Stimulated activated naive CD8-positive, alpha-beta T cell treated with anti-CD3 and anti-CD28 coated beads, Interleukin-15, Interleukin-2, amounts not matched to agents 100 U/mL and 50 U/mL, for 24 hours (primary cell): ENCODE data around the gene HLA-DOA.
A peak's percentile ranks its signal among the peaks of the same experiment; 100 is the strongest.

ENCODE experiments used
- ATAC-seq: fragments of 150-1000 bp; cut with Tn5 transposase; one replicate; pipeline ENCODE4 v1.10.0; 2021
- DNase-seq: peaks from one replicate; pipeline ENCODE4 v3.0.0; 2021

The HLA-DOA gene

DNA sequence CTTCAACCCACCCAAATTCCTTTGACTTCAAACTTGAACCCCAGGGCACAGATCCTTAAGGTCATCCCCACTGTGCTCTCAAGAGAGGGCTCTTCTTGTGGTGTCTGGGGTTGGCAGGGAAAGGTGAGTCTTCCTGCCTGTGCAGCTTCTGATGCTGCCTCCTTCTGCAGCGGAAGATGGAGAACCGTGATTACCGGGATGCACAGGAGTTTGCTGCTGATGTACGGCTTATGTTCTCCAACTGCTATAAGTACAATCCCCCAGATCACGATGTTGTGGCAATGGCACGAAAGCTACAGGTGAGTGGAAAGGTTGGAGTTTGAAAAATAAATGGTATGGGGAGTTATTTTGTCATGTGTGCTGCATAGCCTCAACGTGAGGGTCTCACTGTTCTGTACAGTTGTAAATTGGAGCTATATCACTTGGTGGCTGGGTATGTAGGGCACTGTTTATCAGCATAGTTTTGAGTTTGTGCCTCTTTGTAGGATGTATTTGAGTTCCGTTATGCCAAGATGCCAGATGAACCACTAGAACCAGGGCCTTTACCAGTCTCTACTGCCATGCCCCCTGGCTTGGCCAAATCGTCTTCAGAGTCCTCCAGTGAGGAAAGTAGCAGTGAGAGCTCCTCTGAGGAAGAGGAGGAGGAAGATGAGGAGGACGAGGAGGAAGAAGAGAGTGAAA lies 32.0 kb downstream of the HLA-DOA start:
- ATAC-seq (no peak), DNase-seq (no peak)

DNA sequence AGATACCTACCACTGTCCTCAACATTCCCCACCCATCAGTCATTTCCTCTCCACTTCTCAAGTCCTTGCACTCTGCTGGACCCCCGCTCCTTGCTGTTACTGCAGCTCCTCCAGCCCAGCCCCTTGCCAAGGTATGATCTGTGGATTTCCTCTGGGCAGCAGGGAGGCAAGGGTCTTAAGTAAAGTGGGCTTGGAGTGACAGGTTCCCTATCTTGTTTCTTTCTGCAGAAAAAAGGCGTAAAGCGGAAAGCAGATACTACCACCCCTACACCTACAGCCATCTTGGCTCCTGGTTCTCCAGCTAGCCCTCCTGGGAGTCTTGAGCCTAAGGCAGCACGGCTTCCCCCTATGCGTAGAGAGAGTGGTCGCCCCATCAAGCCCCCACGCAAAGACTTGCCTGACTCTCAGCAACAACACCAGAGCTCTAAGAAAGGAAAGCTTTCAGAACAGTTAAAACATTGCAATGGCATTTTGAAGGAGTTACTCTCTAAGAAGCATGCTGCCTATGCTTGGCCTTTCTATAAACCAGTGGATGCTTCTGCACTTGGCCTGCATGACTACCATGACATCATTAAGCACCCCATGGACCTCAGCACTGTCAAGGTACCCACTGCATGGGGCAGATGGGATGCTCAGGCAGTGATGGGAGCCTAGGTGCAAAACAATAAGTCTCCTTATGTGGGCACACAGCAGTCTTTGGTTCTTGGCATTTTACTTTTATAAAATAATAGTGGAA lies 32.9 kb downstream of the HLA-DOA start:
- DNase-seq, result no peak
- ATAC-seq, result no peak

DNA sequence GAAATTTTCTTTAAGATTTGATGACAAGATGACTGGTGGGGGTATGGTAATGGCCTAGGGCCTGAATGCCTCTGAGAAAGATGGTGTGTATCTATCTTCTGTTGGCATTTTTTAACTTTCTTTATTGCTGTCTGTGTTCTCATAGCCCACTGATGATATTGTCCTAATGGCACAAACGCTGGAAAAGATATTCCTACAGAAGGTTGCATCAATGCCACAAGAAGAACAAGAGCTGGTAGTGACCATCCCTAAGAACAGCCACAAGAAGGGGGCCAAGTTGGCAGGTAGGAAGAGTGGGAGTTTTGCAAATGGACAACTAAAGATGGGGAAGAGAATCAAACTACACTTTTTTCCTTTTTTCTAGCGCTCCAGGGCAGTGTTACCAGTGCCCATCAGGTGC lies 33.5 kb downstream of the HLA-DOA start:
- no peak for DNase-seq
- no peak for ATAC-seq

DNA sequence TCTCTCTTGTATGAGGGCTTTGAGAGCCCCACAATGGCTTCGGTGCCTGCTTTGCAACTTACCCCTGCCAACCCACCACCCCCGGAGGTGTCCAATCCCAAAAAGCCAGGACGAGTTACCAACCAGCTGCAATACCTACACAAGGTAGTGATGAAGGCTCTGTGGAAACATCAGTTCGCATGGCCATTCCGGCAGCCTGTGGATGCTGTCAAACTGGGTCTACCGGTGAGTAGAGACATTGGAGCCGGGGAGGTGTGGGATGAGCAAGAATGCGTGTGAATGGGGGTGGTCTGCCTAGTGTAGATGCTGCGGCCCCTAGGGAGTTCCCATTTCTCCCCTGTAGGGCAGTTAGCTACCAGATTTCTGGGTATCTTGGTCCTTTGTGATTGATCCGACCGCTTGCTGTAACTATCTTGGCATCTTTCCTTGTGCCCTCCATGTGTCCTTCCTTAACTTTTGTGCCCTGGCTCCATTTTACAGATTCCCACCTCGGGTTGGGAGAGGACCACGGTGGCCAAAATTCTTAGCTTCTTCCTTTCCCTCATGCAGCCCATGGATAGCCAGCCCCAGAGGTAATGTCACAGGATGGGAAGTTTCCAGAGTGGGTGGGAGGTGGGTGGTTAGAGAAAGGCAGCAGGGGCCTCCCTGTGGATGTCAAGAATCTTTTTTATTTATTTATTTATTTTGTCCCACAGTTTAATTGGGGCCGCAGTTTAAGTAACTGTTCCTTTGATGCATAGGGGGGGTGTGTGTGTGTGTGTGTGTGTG lies 34.7 kb downstream of the HLA-DOA start:
- DNase-seq (no peak), ATAC-seq (no peak)

DNA sequence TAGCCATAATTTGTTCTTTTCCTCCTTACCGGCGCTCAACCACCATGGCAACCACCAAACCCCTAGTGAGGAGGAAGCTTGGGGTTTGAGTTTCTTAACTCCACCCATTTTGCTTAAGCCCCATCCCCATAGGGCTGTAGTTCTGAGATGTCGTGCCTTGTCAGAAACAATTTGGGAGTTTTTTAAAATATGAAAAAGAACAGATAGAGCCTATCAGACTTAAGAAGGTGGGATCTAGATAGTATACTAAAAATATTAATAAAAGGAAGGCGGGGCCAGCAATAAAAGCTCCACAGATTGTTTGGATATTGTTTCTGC lies 35.4 kb downstream of the HLA-DOA start:
- ATAC-seq (no peak), DNase-seq (no peak)

DNA sequence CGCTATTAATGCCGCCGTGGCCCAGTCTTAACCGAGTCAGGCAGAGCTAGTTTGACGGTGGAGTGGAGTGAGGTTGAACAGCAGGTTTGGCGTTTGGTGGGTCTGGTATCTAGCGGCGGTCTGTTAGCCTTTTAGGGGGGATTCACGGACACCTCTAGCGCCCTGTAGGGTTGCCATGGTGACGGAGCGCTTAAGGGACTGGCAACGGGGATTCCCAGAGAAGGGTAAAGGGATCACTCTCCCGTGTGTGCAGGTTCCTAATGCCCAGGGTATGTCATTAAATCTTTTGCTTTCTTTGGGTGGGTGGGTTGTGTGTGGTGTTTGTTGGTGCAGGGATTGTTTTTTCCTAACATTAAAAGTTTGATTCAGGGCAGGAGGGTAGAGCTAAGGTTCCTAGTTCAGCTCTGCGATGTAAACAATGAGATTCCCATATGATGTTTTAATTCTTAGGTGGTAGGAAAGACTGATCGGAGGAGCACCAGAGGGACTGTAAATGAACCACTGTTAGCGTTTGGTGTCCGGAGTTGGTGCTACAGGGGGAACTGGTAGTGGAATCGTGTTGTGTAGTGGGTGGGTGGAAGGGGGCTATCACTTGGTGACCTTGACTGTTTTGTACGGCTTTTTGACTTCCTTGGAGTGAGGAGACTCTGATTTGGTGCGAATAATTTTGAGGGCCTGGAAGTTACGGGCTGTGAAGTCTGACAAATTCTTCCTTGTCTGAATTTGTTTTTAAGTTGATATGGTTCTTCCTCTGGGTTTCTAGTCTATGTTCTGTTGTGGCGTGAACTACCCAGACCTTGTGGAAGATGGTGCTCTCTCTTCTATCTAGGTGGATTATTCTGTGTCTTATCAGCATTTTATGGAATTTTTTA lies 36.0 kb downstream of the HLA-DOA start:
- peak; percentile 61 for DNase-seq
- no peak for ATAC-seq

DNA sequence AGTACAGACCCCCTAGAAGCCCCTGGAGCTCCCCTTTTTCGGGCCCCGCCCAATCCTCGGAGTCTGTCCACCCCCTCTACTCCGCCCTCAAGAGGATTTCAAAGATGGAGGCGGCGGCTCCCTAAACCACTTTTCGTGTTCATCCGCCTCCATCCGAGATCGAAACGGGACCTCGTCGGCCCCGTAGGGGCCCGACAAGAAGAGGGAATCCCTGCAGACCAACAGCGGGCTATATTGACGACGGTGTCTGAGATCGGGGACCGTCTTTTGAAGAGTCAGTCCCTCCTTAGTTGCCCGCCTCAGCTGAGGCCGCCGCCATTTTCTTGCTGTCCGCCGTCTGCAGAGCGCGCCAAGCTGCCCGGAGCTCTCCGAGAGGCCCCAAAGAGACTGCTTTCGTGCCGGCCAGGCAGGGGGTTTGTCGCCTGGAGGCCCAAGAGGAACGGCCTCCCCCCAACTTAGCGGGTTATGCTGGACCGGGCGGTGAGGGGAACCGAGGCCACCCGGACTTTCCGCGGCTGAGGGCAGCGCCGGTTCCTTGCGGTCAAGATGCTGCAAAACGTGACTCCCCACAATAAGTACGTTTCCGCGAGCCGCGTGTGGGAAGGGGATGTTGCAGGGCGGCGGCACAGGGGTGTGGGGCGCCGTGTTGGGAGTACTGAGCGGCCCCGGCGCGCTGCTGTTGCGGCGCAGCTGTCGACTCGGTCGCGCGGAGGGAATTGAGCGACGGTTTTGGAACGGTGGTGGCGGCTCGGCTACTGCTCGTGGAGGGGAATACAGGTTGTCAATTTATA lies 36.8 kb downstream of the HLA-DOA start:
- ATAC-seq (peak; percentile 11), DNase-seq (peak; percentile 70)

DNA sequence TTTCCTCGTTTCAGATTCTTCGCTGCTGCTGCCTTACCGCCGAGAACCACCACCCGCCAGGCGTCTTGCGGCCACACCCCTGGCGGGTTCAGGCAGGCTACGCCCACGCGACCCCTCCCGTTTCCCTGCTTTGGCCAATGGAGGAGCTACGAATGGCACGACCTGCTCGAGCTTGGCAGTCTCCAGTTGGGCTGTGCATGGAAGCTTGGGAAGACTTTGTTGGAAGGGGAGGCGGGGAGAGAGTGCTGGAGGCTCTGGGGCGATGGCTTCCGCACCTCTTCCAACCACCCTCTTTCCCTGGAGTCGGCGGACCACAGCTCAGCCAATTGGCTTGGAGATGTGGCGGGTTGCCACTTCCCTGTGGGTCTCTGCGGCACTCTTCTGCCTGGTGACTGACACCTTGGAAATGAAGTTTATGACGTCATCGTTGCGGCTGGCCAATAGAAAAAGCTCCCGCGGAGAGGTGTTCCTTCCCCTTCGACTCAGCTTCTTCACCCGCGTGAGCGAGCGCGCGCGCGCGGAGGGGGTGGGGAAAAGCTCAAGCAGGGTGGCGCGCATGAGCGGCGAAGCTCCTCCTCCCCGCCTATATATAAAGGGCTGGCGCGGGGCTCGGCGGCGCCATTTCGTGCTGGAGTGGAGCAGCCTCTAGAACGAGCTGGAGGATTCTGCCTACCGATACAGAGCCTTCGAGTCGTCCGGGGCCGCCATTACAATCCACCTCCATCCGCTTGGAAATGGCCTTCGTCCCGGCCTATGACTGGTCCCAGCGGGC lies 37.6 kb downstream of the HLA-DOA start:
- peak; percentile 44 for ATAC-seq
- DNase-seq, result peak; percentile 99

DNA sequence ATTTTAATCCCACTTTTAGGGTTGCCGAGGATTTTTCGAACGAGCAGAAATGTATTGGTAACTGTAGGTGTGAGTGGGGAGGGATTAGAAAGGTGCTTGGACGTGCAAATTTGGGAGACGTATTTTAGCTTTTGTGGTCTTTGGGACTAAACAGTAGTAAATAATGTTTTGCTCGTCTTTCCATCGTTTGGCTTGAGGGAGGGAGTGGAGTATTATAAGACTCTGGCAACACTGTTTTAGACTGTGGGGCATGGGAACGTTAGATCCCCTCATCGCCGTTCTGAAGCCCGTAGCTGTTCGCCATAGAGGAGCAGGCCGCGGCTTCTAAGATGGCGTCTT lies 38.2 kb downstream of the HLA-DOA start:
- DNase-seq, result no peak
- ATAC-seq, result no peak

DNA sequence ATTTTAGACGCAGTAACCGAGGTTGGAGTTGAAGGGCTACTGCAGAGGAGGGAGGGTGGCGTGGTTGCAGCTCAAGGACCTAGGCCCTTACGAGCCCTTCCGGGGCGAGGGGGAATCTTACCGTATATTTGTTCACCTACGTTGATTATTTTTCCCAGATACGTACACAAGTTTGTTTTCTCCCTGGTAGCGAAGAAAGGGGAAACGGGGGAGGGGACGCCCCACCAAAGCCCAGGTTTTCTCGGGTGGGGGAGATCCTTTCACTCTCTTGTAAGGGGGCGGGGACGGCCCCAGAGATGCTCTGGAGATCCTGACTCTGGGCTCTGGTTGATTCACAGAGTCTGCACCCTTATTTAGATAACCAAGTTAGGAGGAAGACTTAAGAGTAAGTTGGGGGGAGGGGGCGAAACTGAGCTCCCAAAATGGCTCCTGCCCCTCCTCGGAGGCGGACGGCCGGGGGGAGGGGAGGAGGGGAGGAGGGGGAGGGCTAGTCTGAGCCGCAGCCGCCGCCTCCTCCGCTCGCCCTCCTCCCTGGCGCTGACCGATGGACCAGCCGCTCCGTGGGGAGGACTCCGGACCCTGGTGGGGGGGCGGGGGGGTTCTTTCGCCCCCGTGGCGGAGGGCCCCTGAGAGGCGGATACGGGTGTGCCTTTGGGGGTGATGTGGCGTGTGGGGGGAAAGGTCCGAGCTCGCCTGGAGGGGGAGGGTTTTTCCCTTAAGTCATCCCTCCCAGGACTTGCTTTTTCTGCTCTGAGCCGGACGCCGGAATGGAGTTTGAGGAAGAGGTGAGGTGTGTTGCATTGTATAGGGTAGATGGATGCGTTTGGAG lies 38.8 kb downstream of the HLA-DOA start:
- DNase-seq, result peak; percentile 89
- peak; percentile 24 for ATAC-seq

DNA sequence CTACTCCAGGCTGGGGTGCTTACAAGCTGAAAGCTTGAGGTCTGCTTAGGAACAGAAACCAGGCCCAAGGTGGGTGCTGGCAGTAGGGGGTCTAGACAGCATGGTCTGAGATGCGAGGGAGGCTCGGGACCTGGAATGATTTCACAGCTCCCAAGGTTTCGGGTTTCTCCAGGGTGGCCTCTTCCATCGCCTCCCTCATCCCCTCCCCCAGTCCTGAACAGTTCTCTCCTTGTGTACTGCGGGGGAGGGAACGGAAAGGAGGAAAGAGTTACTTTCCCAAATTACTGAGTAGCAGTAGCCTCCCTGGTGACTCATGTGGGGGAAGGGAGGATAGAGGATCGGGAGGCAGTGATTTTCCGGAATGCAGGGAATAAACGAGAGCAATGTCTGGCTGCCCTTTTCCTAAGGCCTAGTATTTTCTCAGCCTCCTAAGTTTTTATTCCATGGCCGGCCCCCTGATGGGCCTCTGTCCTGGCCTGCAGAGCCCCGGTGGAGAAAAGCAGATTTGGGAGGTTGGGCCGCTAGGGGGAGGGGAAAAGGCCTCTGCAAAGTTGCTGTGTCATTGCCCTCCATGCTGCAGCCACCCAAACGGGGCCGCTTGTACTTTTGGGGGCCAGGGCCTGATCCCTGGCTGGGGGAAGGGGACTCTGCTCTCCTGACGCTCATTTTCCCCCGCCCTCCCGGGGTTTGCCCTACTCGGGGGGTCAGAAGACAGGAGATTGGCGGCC lies 39.5 kb downstream of the HLA-DOA start:
- ATAC-seq, result peak; percentile 10
- peak; percentile 86 for DNase-seq

DNA sequence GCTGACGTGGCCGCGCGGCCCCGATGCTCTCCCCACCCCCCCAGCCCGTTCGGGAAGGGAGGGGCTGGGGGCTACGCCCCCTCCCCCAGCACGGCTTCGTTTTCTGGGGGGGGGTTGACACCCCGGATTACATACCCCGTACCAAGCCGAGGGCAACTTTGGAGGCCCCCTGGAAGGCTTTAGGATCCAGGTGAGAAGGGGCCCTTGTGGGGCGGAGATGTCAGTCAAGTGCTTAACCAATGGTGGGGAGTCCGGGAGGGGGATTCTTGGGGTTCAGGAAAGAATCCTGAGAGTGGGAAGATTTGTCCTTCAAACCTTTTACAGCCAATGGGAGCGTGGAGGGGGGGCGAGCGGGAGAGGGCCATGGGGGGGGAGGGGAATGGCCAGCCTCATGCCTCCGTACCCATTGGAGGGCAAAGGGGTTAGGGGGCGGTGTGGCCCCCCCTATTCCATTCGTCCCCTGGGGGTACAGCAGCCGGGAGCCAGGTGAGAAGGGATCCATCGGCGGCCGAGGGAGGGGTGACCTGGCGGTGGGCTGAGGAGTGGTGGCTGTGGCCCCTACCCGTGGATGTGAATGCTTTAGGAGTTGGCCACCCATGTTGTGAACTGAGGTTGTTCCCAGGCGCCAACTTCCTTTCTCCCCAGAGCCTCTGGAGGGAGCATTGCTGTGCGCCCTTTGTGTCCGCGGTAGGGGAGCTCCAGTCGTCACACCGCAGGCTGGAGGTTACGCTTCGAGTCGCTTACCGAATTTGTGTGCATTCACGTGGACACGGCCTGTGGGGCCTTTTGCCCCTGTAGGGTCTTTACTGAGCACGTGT lies 40.3 kb downstream of the HLA-DOA start:
- peak; percentile 79 for DNase-seq
- ATAC-seq, result peak; percentile 5

DNA sequence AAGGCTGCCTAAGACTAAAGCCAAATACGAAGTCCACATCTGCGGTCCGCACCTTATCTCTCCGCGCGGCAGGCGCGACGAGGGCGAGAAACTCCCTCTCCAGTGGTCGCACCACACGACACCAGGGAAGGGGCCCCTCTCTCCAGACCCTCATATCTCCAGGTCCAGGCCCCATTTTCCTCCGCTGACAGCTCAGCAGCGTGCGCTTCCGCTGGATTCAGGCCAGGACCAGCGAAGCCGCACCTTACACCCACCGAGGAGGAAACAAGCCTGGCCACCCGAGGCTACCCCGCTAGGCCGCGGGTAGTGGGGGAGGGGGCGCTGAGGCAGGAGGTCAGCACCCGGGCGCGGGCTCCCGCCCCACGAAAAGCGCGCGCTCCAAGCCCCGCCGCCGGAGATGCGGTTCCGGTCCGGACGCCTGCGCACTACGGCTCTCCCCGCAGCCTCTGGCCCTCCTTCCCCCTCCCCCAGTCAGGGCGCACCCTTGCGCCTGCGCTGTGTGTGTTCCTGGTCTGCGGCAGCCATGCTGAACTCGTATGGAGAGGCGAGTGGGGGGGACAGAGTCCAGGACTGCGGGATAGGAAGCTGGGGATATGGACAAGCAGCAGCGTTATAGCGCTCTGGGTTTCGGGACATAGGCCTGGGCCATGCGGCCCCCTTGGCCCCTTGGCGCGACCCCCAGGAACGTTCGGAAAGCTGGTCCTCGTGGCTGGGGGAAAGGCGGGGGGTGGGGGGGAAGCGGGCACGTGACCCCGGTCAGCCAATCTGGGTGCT lies 41.1 kb downstream of the HLA-DOA start, which contains the start of gene BRD2:
TSS of gene BRD2 (plus strand) at position 502 of the 774 bp plus-strand sequence. CDS start 4,305 bp downstream, outside the sequence.
- peak; percentile 34 for ATAC-seq
- DNase-seq, result peak; percentile 97

DNA sequence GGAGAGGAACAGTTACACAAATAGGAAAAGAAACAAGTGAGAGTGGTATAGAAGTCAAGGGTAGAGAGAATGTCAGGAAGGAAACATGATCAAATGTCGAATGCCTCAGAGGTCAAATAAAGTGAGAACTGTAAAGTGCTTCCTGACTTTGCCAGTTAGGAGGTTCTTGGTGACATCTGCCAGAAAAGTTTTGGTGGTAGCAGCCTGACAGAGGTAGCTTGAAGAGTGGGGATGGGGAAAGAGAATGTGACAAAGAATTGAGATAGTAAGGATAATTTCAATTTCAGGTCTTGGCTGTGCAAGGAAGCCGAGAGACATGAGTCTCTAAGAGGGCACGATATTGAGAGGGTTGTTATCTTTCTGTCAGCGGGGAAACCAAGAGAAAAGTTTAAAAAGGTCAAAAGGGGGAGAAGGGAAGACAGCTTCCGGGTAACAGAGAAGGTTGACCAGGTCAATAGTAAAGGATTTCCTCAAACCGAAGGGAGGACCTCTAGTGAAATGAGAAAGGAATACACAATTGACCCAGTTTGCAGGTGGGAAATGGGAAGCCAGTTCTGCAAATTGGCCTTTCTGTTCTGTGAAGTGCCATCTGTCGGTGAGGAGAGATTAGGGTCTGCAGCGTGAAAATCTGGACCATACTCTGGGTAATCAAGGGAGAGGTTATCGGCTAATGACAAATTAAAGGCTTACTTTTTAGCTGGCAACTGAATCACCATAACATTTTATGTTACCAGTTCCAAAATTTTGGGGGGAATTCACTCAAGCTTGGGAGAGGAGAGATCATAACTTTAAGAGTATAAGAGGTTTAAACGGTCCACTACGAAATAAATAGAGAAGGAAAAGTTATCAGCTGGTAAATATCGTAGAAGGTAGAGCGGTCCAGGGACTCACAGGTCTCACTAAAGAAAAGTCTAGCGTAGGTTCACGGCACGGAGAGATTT lies 42.0 kb downstream of the HLA-DOA start:
- DNase-seq (no peak), ATAC-seq (no peak)

DNA sequence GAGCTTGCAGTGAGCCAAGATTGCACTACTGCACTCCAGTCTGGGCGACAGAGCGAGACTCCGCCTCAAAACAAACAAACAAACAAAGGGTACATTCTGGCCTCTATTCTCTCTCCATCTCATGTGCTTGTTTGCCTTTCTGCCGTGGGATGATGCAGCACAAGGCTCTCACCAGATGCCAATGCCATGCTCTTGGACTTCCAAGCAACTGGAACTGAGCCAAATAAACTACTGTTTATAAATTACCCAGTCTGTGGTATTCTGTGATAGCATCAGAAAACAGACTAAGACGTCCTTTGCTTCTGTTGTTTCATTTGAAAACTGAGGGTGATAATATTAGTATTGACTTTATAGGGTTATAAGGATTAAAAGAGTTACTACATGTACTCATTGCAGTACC lies 44.6 kb downstream of the HLA-DOA start:
- DNase-seq (no peak), ATAC-seq (no peak)

DNA sequence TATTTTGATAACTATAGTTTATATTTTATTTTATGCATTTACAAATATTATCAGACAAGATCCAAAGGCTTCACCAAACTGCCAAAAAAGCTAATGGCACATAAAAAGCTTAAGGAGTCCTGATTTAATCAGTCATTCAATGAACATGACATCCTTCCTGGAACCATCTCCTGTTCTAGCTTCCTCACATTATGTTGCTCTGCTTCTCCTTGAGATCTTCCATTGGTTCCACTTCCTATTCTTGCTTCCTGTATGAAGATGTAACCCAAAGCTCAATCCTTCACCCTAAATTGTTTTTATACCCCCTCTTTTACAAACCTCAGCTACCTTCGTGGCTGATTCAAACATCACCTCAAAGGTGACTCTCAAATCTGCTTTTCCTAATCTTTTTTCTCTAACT lies 45.5 kb downstream of the HLA-DOA start:
- ATAC-seq, result no peak
- DNase-seq, result no peak
